Activated effector memory CD4-positive, alpha-beta T cell treated with Interleukin-2 at 50 U/mL for 16 hours (primary cell): ENCODE data around the gene PPP2R3B.
A peak's percentile ranks its signal among the peaks of the same experiment; 100 is the strongest.
"Not testable (repeated sequence)": the region's sequence is repeated elsewhere in the genome, so short reads cannot be mapped to it uniquely, and the experiment has no call there.

Source experiments
- DNase-seq: peaks from one replicate; pipeline ENCODE4 v3.0.0-alpha.2; 2020

Gene PPP2R3B

GRCh38 chrX:336227-336626, 50.5 kb downstream of the PPP2R3B start:
- no peak for DNase-seq

- DNase-seq, result no peak
Observed at GRCh38 chrX:335758-336155, 51.0 kb downstream of the PPP2R3B start.

GRCh38 chrX:334971-335757, 51.5 kb downstream of the PPP2R3B start:
- DNase-seq, result no peak

- no peak for DNase-seq
Observed at GRCh38 chrX:334331-334891, 52.3 kb downstream of the PPP2R3B start.

GRCh38 chrX:333611-334311, 52.9 kb downstream of the PPP2R3B start:
- no peak for DNase-seq

- DNase-seq, result no peak
Observed at GRCh38 chrX:332916-333610, 53.6 kb downstream of the PPP2R3B start.

GRCh38 chrX:332496-332860, 54.2 kb downstream of the PPP2R3B start:
- no peak for DNase-seq

- DNase-seq, result no peak
Observed at GRCh38 chrX:331825-332495, 54.7 kb downstream of the PPP2R3B start.

GRCh38 chrX:331151-331824, 55.4 kb downstream of the PPP2R3B start:
- no peak for DNase-seq

- no peak for DNase-seq
Observed at GRCh38 chrX:330726-331150, 56.0 kb downstream of the PPP2R3B start.

GRCh38 chrX:330141-330725, 56.5 kb downstream of the PPP2R3B start:
- not testable (repeated sequence) for DNase-seq

GRCh38 chrX:329291-329910, 57.3 kb downstream of the PPP2R3B start:
- no peak for DNase-seq

GRCh38 chrX:327660-328126, 59.0 kb downstream of the PPP2R3B start:
- DNase-seq, result no peak

GRCh38 chrX:324664-325063, 62.0 kb downstream of the PPP2R3B start:
- not testable (repeated sequence) for DNase-seq

- DNase-seq, result peak; percentile 33
Observed at GRCh38 chrX:323721-324628, 62.7 kb downstream of the PPP2R3B start.

- no peak for DNase-seq
Observed at GRCh38 chrX:320126-320783, 66.5 kb downstream of the PPP2R3B start.

GRCh38 chrX:319579-320125, 67.1 kb downstream of the PPP2R3B start:
- no peak for DNase-seq

GRCh38 chrX:318739-319578, 67.7 kb downstream of the PPP2R3B start, which contains the start of gene GTPBP6:
Gene GTPBP6 (minus strand): TSS chrX:318796. CDS start chrX:318787, 9 bp downstream.
- peak; percentile 99 for DNase-seq
